Measurements from ENCODE around the gene PIP4K2B.

GRCh38 chr17:38768417-38768816 lies 30.9 kb downstream of the PIP4K2B start:
- TF ChIP-seq CTCF (IDR thresholded peaks at IDR 0.05; ENCODE audit: low read depth, low read length) (no peak), POLR2A (IDR thresholded peaks at IDR 0.05; ENCODE audit: extremely low read depth, insufficient read length) (no peak)
